K562 (cell line): ENCODE results near the gene CTSD. TPM values are rescaled to one million over a fixed set of nuclear protein-coding genes. Genes with fewer than 3 reads are reported as not detected.

Experiments
- ATAC-seq: fragments of 200-7000 bp; cut with Tn5 transposase; 3 replicates; pipeline ENCODE4 v1.9.1; 2020; ENCODE audit warnings: moderate library complexity
- BruUV-seq: library from RNA; stranded (reverse); fragments of 400-500 nt; replicated peaks from 2 replicates; lab custom pipeline; 2021; lab: Mats Ljungman, UMichigan
- CTCF ChIA-PET: fragments of 300-600 bp; formaldehyde crosslinking; extraction: SDS; loops from one replicate; lab custom pipeline; 2021; ENCODE audit warnings: low intra/inter-chr PET ratio; lab: Yijun Ruan, JAX
- POLR2A ChIA-PET: fragments of 300-600, 350-650 bp; sonication (Branson Sonifier 250); formaldehyde crosslinking; extraction: SDS; loops from one replicate; lab custom pipeline; 2021; ENCODE audit warnings: antibody characterized with exemption, inconsistent platforms; lab: Yijun Ruan, JAX
- DNase-seq, 4 experiments: peaks; one replicate each; pipeline versions ENCODE4 v3.0.0 to v3.0.0-alpha.2; 2011 to 2018; ENCODE audit warnings: low spot score in 3 of 4, mixed read lengths in 3 of 4; ENCODE audit errors: extremely low read depth in 1 of 4
- FAIRE-seq: peaks from 2 replicates; lab custom pipeline; 2011; peaks lifted over from hg19 to GRCh38; lab: Jason Lieb, UNC
- H2AFZ ChIP-seq: 2 replicates; pipeline ENCODE4 v1.6.0; 2011; ENCODE audit warnings: low read depth, low read length, control low read depth, inconsistent platforms
- H3K27ac ChIP-seq: fragments of 200-600 bp; 3 replicates; pipeline ENCODE4 v1.8.0; 2011; ENCODE audit warnings: low read depth, mild to moderate bottlenecking, control low read depth, inconsistent platforms, low read length, moderate library complexity, mixed read lengths; ENCODE audit errors: extremely low read depth
- H3K27me3 ChIP-seq, 2 experiments: fragments of 300-600 bp in 1 of 2; 2 replicates in 1 of 2; 3 replicates in 1 of 2; pipeline versions ENCODE4 v1.6.0 to v1.8.0; 2011; ENCODE audit warnings: inconsistent platforms in 2 of 2, low read length in 2 of 2, mild to moderate bottlenecking in 1 of 2, mixed read lengths in 1 of 2, moderate library complexity in 1 of 2; ENCODE audit not compliant: control insufficient read depth in 2 of 2, insufficient read depth in 2 of 2
- H3K36me3 ChIP-seq: fragments of 300-600 bp; 3 replicates; pipeline ENCODE4 v1.8.0; 2011; ENCODE audit warnings: mild to moderate bottlenecking, low read length, inconsistent platforms; ENCODE audit not compliant: control insufficient read depth, insufficient read depth
- H3K4me1 ChIP-seq, 2 experiments: fragments of 200-600 bp in 1 of 2; replicated peaks in 1 of 2; 2 replicates in 1 of 2; 3 replicates in 1 of 2; pipeline versions ENCODE4 v1.5.1 to v1.8.0; 2011; ENCODE audit warnings: inconsistent platforms in 2 of 2, low read length in 2 of 2, mild to moderate bottlenecking in 1 of 2, mixed read lengths in 1 of 2, moderate library complexity in 1 of 2; ENCODE audit not compliant: control insufficient read depth in 2 of 2, insufficient read depth in 2 of 2
- H3K4me2 ChIP-seq: 2 replicates; pipeline ENCODE4 v1.6.1; 2011; ENCODE audit warnings: low read length, control low read depth, inconsistent platforms, mixed read lengths; ENCODE audit not compliant: insufficient read depth
- H3K4me3 ChIP-seq: fragments of 200-600 bp; sonication (generic), shearing (Covaris generic); 2 replicates; pipeline ENCODE4 v1.5.1; 2016; ENCODE audit warnings: control low read depth, inconsistent platforms
- H3K79me2 ChIP-seq: fragments of 200-600 bp; 3 replicates; pipeline ENCODE4 v1.8.0; 2011; ENCODE audit warnings: low read length, inconsistent platforms; ENCODE audit not compliant: control insufficient read depth, insufficient read depth
- H3K9ac ChIP-seq, 2 experiments: 2 replicates each; pipeline versions ENCODE4 v1.6.0 to v1.6.1; 2011; ENCODE audit warnings: low read depth in 2 of 2, low read length in 2 of 2, control low read depth in 1 of 2, inconsistent platforms in 1 of 2, mild to moderate bottlenecking in 1 of 2, mixed read lengths in 1 of 2; ENCODE audit not compliant: insufficient read depth in 1 of 2
- H3K9me1 ChIP-seq: one replicate; pipeline ENCODE4 v1.6.0; 2011; ENCODE audit warnings: inconsistent platforms, mild to moderate bottlenecking, low read length, moderate library complexity; ENCODE audit not compliant: control insufficient read depth, insufficient read depth
- H3K9me3 ChIP-seq: replicated peaks from 2 replicates; pipeline ENCODE4 v1.5.1; 2011; ENCODE audit warnings: low read depth, low read length, inconsistent platforms; ENCODE audit not compliant: control insufficient read depth, insufficient read depth
- H4K20me1 ChIP-seq: replicated peaks from 2 replicates; pipeline ENCODE4 v1.6.1; 2011; ENCODE audit warnings: low read length, inconsistent platforms, mixed read lengths; ENCODE audit not compliant: control insufficient read depth, insufficient read depth
- KDM4B ChIP-seq, 2 experiments: fragments of 450-650 bp in 1 of 2; sonication (generic) in 1 of 2; IDR thresholded peaks; 2 replicates each; pipeline ENCODE4 v1.6.1; 2016 to 2017; ENCODE audit warnings: borderline replicate concordance in 2 of 2, antibody characterized with exemption in 1 of 2, low read depth in 1 of 2, mild to moderate bottlenecking in 1 of 2
- NR2C1 ChIP-seq, 2 experiments: fragments of 450-650 bp; IDR thresholded peaks; 2 replicates each; pipeline ENCODE4 v1.6.1; 2017; ENCODE audit warnings: mild to moderate bottlenecking in 2 of 2, antibody characterized with exemption in 1 of 2, inconsistent platforms in 1 of 2, missing compliant biosample characterization in 1 of 2, missing genetic modification characterization in 1 of 2
- NR2C2 ChIP-seq, 2 experiments: fragments of 200-800 bp in 1 of 2; sonication (Bioruptor generic) in 1 of 2; sonication (generic) in 1 of 2; formaldehyde crosslinking in 1 of 2; IDR thresholded peaks; 2 replicates each; pipeline versions ENCODE4 v1.6.1 to v1.8.0; 2016 to 2022; ENCODE audit warnings: mild to moderate bottlenecking in 1 of 2, missing compliant biosample characterization in 1 of 2, missing genetic modification characterization in 1 of 2, missing genetic modification reagents in 1 of 2
- POLR2G ChIP-seq: fragments of 200-400 bp; formaldehyde crosslinking; IDR thresholded peaks from 2 replicates; pipeline ENCODE4 v1.6.1; 2017; ENCODE audit warnings: low read depth, mild to moderate bottlenecking, antibody characterized with exemption, low read length, moderate library complexity
- WGBS: fragments of 100-300 bp; shearing (Covaris generic); methylation state at CpG from one replicate; pipeline ENCODE4 v1.1.6; 2016; ENCODE audit warnings: low coverage, mixed read lengths; ENCODE audit not compliant: insufficient coverage; ENCODE audit errors: missing lambda C conversion rate; 5-methylcytosine and 5-hydroxymethylcytosine counted together
- in situ Hi-C: fragments of 300-500 bp; cut with MboI; formaldehyde crosslinking; loops from 4 replicates; pipeline ENCODE4 v1.15.0; 2018; ENCODE audit warnings: inconsistent platforms, mixed read lengths
- intact Hi-C: fragments of 100-400 bp; cut with micrococcal nuclease; formaldehyde crosslinking; loops from 2 replicates; pipeline ENCODE4 v1.14.2; 2022
- polyA plus RNA-seq, 8 experiments: library from polyadenylated mRNA; depleted of rRNA in 4 of 8; stranded (reverse) in 5 of 8; unstranded in 3 of 8; fragments of >200 nt; fragmentation: Nextera tagmentation in 2 of 8; fragmentation: Illumina TruSeq in 1 of 8; extraction: Ambion mirVana in 2 of 8; extraction: Trizol in 1 of 8; gene quantifications; 2 replicates each; pipeline versions ENCODE4 v1.2.1 to v1.2.3, GENCODE V29; 2011 to 2014; ENCODE audit warnings: inconsistent platforms in 1 of 8, missing spikeins in 1 of 8
- total RNA-seq, 7 experiments: library from RNA; depleted of rRNA in 6 of 7; stranded (reverse); fragments of >200 nt in 6 of 7; fragmentation: Illumina TruSeq in 2 of 7; extraction: Trizol in 2 of 7; gene quantifications; 2 replicates each; pipeline versions ENCODE4 v1.2.1 to v1.2.3, GENCODE V29; 2011 to 2021; ENCODE audit warnings: low replicate concordance in 1 of 7

Gene CTSD
- total and polyA plus RNA-seq, 9 of the 15 experiments (the other 6 are each of a cell fraction or from before 2014, with no cell fraction given), result 1.0 to 112 (median 40.9) TPM

GRCh38 chr11:1756791-1757771 is 6.6 kb downstream of the CTSD start:
- ChIA-PET POLR2A (interaction anchor here (0.6 to 1.0 kb wide), 5 partner anchors 14 to 492 kb away, joined by 3 to 4 read pairs (median 4); no protein-coding TSS in a partner anchor), CTCF (interaction anchor here (0.6 kb wide), 1 partner anchor 12 kb away, joined by 3 read pairs; no protein-coding TSS in a partner anchor)
- in situ Hi-C loops (no loop called here), intact Hi-C loops (no loop called here)
- ATAC-seq (no peak), FAIRE-seq (no peak), DNase-seq (peak in 1 of 4 experiments; percentile 38)
- no peaks in the 10 kb centered on the region; the same call in 2 of the 3 replicates for H3K79me2 ChIP-seq
- BruUV-seq, result no TSS peak
- TF ChIP-seq NR2C1 (IDR thresholded peaks at IDR 0.05) (peak; percentile 74), NR2C1 (tag; IDR thresholded peaks at IDR 0.05) (peak; percentile 57), NR2C2 (CRISPR knock-in tag; IDR thresholded peaks at IDR 0.05) (no peak), NR2C2 (tag; IDR thresholded peaks at IDR 0.05) (peak; percentile 44; the same call in 1 of the 2 replicates), POLR2G (0 out of 2 replicates have a peak, but pooled peaks have one; percentile 32), KDM4B (IDR thresholded peaks at IDR 0.05; ENCODE audit: borderline replicate concordance in 2 of 2, low read depth in 1 of 2) (no peak)
- H3K27me3 ChIP-seq, result no peaks in the 10 kb centered on the region
- peaks cover 4% of the 10 kb centered on the region; the same call in 1 of the 2 replicates for H4K20me1 ChIP-seq
- no peak overlapping the region for H3K4me2 ChIP-seq
- H3K4me3 ChIP-seq, result no peak overlapping the region
- no peak overlapping the region for H2AFZ ChIP-seq
- H3K27ac ChIP-seq, result no peak overlapping the region
- WGBS, result 90% methylated on average over 34 of the region's 41 CpGs
- H3K9ac ChIP-seq, result no peak overlapping the region
- peaks cover 1% of the 10 kb centered on the region for H3K9me1 ChIP-seq
- no peaks in the 10 kb centered on the region for H3K9me3 ChIP-seq
- peaks cover 18 to 73% of the 10 kb centered on the region in 2 experiments for H3K4me1 ChIP-seq
- peaks cover 26% of the 10 kb centered on the region; the same call in 1 of the 3 replicates for H3K36me3 ChIP-seq
